NCI-H187 treated with DMSO at 0.1 percent for 48 hours (cell line): ENCODE data around the gene MYOZ1.

Source experiments
- DNase-seq: peaks from one replicate; lab custom pipeline; 2025; lab: John Stamatoyannopoulos, UW

MYOZ1 gene

GRCh38 chr10:73593110-73593509 is 48.2 kb downstream of the MYOZ1 start:
- DNase-seq, result no peak

- peak; percentile 25 for DNase-seq
These were observed 49.2 kb downstream of the MYOZ1 start for GRCh38 chr10:73591935-73592699.

- DNase-seq, result no peak
These were observed 50.1 kb downstream of the MYOZ1 start, which contains the start of gene USP54 for GRCh38 chr10:73590881-73591799. Gene USP54, minus strand, starts transcription at chr10:73591342. Its CDS starts 15,684 bp downstream, at chr10:73575658.

- no peak for DNase-seq
These were observed 51.6 kb downstream of the MYOZ1 start for GRCh38 chr10:73589563-73590126.

GRCh38 chr10:73588656-73589055 is 52.6 kb downstream of the MYOZ1 start:
- no peak for DNase-seq

- no peak for DNase-seq
These were observed 54.7 kb downstream of the MYOZ1 start for GRCh38 chr10:73586583-73586984.

GRCh38 chr10:73585327-73585726 is 55.9 kb downstream of the MYOZ1 start:
- DNase-seq, result no peak

GRCh38 chr10:73584737-73585136 is 56.5 kb downstream of the MYOZ1 start:
- no peak for DNase-seq

- DNase-seq, result no peak
These were observed 59.4 kb downstream of the MYOZ1 start for GRCh38 chr10:73581918-73582317.
